ENCODE measurements around the gene SLC4A7.

Gene SLC4A7

DNA sequence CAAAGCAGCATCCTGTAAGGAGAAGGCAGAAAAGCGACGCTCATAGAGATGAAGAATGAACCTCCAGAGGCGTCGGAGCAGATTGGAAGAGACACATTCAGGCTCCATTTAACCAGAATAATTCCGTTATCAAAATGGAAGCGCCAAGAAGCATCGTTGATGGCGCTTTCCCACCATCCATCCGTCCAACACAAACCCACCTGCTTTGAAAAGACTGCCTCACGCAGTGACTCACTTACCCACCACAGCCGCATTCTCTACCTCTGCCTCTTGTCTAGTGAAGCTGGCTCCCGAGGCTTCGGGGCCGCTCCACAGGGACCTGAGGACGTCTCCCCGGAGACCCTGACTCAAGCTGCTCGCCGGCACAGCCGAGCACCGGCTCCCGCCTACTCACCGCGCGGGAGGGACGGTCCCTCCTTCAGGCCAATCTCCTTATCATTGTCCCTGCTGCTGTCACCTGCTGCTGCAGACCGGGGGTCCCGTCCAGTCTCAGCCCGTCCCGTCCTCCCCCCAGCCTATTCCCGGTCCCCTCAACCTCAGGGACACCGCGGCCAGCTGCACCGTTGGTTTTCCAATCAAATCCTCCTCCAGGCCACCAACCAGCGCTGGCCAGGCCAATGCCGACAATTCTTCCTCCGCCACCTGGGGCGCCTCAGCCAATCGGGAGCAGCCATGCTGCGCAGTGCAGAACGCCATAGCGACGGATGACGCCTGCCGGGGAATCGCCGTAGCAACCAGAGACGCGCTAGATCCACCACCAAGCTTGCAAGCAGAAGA lies 115.2 kb downstream of the SLC4A7 start, which contains the start of gene NEK10 (continued):
- peak; percentile 72 for TF ChIP-seq ZNF341 (tag by site-specific recombination; IDR thresholded peaks at IDR 0.05; ENCODE audit: low read depth)
- no peak for TF ChIP-seq ZNF473 (tag by site-specific recombination; IDR thresholded peaks at IDR 0.05)
- no peak for TF ChIP-seq ZNF2 (tag by site-specific recombination; IDR thresholded peaks at IDR 0.05)
- TF ChIP-seq, protein P1, sequence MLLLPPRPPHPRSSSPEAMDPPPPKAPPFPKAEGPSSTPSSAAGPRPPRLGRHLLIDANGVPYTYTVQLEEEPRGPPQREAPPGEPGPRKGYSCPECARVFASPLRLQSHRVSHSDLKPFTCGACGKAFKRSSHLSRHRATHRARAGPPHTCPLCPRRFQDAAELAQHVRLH (tag by site-specific recombination; IDR thresholded peaks at IDR 0.05) = no peak
- TF ChIP-seq ZNF112 (tag by site-specific recombination; IDR thresholded peaks at IDR 0.05) = no peak
- no peak for TF ChIP-seq REPIN1 (tag by site-specific recombination; IDR thresholded peaks at IDR 0.05; ENCODE audit: low read depth)
- no peak for TF ChIP-seq ZNF514 (tag by site-specific recombination; IDR thresholded peaks at IDR 0.05)
- TF ChIP-seq ZNF266 (tag by site-specific recombination; IDR thresholded peaks at IDR 0.05; ENCODE audit: low read depth) = no peak
- no peak for TF ChIP-seq ZNF394 (tag by site-specific recombination; IDR thresholded peaks at IDR 0.05; ENCODE audit: borderline replicate concordance)
- TF ChIP-seq IKZF3 (tag by site-specific recombination; IDR thresholded peaks at IDR 0.05) = no peak
- no peak for TF ChIP-seq ZNF214 (tag by site-specific recombination; IDR thresholded peaks at IDR 0.05; ENCODE audit: borderline replicate concordance)
- peak; percentile 73; the same call in 1 of the 2 replicates for TF ChIP-seq GLIS2 (tag by site-specific recombination; IDR thresholded peaks at IDR 0.05)
- TF ChIP-seq GFI1B (tag by site-specific recombination; IDR thresholded peaks at IDR 0.05) = no peak
- no peak for TF ChIP-seq KLF8 (tag by site-specific recombination; IDR thresholded peaks at IDR 0.05)
- TF ChIP-seq, protein P2, sequence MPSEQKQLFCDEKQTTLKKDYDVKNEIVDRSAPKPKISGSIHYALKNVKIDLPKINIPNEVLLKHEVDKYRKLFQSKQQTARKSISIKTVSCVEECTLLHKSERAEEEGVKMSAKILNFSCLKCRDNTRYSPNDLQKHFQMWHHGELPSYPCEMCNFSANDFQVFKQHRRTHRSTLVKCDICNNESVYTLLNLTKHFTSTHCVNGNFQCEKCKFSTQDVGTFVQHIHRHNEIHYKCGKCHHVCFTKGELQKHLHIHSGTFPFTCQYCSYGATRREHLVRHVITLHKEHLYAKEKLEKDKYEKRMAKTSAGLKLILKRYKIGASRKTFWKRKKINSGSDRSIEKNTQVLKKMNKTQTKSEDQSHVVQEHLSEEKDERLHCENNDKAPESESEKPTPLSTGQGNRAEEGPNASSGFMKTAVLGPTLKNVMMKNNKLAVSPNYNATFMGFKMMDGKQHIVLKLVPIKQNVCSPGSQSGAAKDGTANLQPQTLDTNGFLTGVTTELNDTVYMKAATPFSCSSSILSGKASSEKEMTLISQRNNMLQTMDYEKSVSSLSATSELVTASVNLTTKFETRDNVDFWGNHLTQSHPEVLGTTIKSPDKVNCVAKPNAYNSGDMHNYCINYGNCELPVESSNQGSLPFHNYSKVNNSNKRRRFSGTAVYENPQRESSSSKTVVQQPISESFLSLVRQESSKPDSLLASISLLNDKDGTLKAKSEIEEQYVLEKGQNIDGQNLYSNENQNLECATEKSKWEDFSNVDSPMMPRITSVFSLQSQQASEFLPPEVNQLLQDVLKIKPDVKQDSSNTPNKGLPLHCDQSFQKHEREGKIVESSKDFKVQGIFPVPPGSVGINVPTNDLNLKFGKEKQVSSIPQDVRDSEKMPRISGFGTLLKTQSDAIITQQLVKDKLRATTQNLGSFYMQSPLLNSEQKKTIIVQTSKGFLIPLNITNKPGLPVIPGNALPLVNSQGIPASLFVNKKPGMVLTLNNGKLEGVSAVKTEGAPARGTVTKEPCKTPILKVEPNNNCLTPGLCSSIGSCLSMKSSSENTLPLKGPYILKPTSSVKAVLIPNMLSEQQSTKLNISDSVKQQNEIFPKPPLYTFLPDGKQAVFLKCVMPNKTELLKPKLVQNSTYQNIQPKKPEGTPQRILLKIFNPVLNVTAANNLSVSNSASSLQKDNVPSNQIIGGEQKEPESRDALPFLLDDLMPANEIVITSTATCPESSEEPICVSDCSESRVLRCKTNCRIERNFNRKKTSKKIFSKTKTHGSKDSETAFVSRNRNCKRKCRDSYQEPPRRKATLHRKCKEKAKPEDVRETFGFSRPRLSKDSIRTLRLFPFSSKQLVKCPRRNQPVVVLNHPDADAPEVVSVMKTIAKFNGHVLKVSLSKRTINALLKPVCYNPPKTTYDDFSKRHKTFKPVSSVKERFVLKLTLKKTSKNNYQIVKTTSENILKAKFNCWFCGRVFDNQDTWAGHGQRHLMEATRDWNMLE (tag by site-specific recombination; conservative IDR thresholded peaks at IDR 0.05; ENCODE audit: low read depth) = no peak
- TF ChIP-seq ZFHX2 (tag by site-specific recombination; conservative IDR thresholded peaks at IDR 0.05) = peak; percentile 40; the same call in 1 of the 2 replicates
- TF ChIP-seq ZNF175 (tag by site-specific recombination; IDR thresholded peaks at IDR 0.05) = no peak
- no peak for TF ChIP-seq FEZF1 (tag by site-specific recombination; IDR thresholded peaks at IDR 0.05)
- no peak for TF ChIP-seq ZNF184 (tag by site-specific recombination; IDR thresholded peaks at IDR 0.05)
- no peak for TF ChIP-seq ZNF292 (tag by site-specific recombination; IDR thresholded peaks at IDR 0.05; ENCODE audit: borderline replicate concordance, low read depth)
- peak; percentile 72 for TF ChIP-seq SCRT2 (tag by site-specific recombination; IDR thresholded peaks at IDR 0.05)
- TF ChIP-seq ZNF521 (tag by site-specific recombination; IDR thresholded peaks at IDR 0.05) = no peak
- peak; percentile 42; the same call in 1 of the 2 replicates for TF ChIP-seq ZBTB20 (tag by site-specific recombination; IDR thresholded peaks at IDR 0.05)
- TF ChIP-seq, protein P3, sequence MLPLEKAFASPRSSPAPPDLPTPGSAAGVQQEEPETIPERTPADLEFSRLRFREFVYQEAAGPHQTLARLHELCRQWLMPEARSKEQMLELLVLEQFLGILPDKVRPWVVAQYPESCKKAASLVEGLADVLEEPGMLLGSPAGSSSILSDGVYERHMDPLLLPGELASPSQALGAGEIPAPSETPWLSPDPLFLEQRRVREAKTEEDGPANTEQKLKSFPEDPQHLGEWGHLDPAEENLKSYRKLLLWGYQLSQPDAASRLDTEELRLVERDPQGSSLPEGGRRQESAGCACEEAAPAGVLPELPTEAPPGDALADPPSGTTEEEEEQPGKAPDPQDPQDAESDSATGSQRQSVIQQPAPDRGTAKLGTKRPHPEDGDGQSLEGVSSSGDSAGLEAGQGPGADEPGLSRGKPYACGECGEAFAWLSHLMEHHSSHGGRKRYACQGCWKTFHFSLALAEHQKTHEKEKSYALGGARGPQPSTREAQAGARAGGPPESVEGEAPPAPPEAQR (tag by site-specific recombination; IDR thresholded peaks at IDR 0.05) = no peak
- TF ChIP-seq ZNF768 (tag by site-specific recombination; IDR thresholded peaks at IDR 0.05) = no peak
- no peak; the same call in 1 of the 2 replicates for TF ChIP-seq SCRT1 (tag by site-specific recombination; IDR thresholded peaks at IDR 0.05; ENCODE audit: borderline replicate concordance)
- TF ChIP-seq ZNF366 (tag by site-specific recombination; conservative IDR thresholded peaks at IDR 0.05) = no peak
- TF ChIP-seq ZNF23 (tag by site-specific recombination; IDR thresholded peaks at IDR 0.05; ENCODE audit: borderline replicate concordance) = no peak
- TF ChIP-seq GLI2 (tag by site-specific recombination; IDR thresholded peaks at IDR 0.05; ENCODE audit: borderline replicate concordance, low read depth) = no peak
- no peak for TF ChIP-seq SETDB1 (IDR thresholded peaks at IDR 0.05; ENCODE audit: insufficient read length, low read length)
- TF ChIP-seq SP2 (tag by site-specific recombination; IDR thresholded peaks at IDR 0.05) = peak; percentile 86
- TF ChIP-seq, protein P4, sequence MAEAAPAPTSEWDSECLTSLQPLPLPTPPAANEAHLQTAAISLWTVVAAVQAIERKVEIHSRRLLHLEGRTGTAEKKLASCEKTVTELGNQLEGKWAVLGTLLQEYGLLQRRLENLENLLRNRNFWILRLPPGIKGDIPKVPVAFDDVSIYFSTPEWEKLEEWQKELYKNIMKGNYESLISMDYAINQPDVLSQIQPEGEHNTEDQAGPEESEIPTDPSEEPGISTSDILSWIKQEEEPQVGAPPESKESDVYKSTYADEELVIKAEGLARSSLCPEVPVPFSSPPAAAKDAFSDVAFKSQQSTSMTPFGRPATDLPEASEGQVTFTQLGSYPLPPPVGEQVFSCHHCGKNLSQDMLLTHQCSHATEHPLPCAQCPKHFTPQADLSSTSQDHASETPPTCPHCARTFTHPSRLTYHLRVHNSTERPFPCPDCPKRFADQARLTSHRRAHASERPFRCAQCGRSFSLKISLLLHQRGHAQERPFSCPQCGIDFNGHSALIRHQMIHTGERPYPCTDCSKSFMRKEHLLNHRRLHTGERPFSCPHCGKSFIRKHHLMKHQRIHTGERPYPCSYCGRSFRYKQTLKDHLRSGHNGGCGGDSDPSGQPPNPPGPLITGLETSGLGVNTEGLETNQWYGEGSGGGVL (tag by site-specific recombination; IDR thresholded peaks at IDR 0.05) = peak; percentile 45; the same call in 1 of the 2 replicates
- TF ChIP-seq ZNF785 (tag by site-specific recombination; IDR thresholded peaks at IDR 0.05) = no peak
